HG03558 (cell line): Measurements from ENCODE around the gene SLC18B1.
A peak's percentile ranks its signal among the peaks of the same experiment; 100 is the strongest.
"Not testable (repeated sequence)": the region's sequence is repeated elsewhere in the genome, so short reads cannot be mapped to it uniquely, and the experiment has no call there.

Source experiments
- ATAC-seq: cut with Tn5 transposase; IDR thresholded peaks from one replicate; pipeline ENCODE4 v1.9.1; 2021; ENCODE audit warnings: moderate number of reproducible peaks; ENCODE audit not compliant: unreplicated experiment; ENCODE audit errors: extremely low read depth

Gene SLC18B1

DNA sequence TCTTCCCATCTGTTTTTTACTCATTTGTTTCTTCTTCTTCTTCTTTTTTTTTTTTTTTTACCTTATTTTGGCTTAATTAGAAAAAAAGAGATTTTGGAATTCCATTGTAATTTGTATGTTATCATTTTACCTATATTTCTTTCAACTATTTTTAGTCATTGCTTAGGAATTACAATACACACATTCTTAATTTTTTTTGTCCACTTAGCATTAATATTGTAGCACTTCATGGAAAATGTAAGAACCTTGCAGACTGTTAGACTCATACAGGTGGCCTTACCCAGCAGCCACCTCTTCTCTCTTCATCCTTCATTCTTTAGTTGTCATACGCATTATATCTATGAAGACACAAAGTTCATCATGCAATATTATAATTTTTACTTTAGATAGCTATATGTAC lies 5.8 kb upstream of the SLC18B1 start:
- ATAC-seq = no peak

DNA sequence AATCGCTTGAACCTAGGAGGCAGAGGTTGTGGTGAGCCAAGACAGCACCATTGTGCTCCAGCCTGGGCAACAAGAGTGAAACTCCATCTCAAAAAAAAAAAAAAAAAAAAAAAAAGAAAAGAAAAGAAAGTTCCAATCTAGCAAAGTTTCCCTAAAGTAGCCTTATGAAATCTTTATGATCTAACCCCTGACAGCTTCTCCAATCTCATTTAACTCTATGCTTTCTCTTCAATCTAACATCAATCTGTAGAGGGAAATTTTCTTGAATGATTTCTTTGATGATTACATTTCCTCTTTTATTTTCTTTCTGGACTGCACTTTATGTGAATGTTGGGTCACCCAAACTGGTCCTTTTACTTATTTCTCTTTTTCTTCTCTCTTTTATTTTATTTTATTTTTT lies 2.2 kb upstream of the SLC18B1 start:
- ATAC-seq = no peak

DNA sequence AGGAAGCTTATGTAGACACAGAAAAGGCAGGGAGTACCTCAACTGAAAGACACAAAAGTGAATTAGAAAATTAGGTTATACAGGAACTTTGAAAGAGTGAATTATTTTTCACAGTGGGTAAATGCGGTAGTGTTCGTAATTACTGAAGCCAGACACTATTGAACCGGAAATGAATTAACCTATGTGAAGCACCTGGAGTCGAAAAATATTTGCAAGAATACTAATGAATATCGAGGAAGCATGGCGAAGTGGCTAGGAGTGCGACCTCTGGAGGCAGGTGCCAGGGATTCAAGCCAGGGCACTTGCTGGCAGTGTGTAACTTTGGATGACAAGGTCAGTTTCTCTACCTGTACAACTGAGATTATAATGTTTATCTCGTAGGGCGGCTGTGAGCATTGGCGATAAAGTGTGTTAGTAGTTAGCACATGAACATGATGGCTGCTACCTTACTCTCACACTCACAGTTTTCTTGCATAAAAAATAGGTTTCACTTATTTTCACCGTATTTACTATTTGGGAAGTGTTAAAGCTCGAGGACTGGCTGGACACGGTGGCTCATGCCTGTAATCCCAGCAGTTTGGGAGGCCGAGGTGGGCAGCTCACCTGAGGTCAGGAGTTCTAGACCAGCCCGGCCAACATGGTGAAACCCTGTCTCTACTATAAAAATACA lies 567 bp upstream of the SLC18B1 start:
- ATAC-seq = peak; percentile 89

DNA sequence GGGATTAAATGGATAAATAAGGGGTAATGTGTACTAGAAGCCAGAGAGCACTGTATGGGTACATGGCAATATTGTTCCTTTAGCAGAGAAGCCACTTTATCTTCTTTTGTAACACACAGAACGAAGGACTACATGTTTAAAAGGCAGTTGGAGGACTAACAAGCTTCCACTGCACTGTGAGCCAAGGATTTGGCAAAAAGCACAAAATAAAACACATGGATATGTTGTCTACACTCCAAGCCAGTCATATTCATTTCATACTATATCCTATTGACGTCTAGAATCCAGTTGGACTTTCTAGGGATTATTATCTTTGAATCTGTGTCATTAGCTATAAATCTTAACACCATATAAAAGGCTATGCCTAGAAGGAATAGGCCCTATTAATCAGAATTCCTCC lies 3.0 kb downstream of the SLC18B1 start:
- no peak for ATAC-seq

GRCh38 chr6:132792510-132792909 lies 5.9 kb downstream of the SLC18B1 start:
- ATAC-seq = no peak

GRCh38 chr6:132790450-132790849 lies 8.0 kb downstream of the SLC18B1 start:
- no peak for ATAC-seq

GRCh38 chr6:132789396-132789776 lies 9.1 kb downstream of the SLC18B1 start:
- no peak for ATAC-seq

GRCh38 chr6:132788658-132789395 lies 9.6 kb downstream of the SLC18B1 start:
- no peak for ATAC-seq

GRCh38 chr6:132785936-132786335 lies 12.5 kb downstream of the SLC18B1 start:
- ATAC-seq = no peak

- no peak for ATAC-seq
These were observed 17.6 kb downstream of the SLC18B1 start for GRCh38 chr6:132780770-132781371.

DNA sequence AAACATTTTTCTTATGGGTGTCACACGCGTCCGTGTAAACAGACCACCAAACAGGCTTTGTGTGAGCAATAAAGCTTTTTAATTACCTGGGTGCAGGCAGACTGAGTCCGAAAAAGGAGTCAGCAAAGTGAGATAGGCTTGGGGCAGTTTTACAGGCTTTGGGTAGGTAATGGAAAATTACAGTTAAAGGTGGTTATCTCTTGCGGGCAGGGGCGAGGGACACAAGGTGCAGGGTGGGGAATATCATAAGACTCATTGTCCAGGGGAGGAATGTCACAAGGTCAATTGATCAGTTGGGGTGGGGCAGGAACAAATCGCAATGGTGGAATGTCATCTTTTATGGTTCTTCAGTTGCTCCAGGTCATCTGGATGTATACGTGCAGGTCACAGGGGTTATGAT lies 20.6 kb downstream of the SLC18B1 start:
- ATAC-seq = not testable (repeated sequence)

DNA sequence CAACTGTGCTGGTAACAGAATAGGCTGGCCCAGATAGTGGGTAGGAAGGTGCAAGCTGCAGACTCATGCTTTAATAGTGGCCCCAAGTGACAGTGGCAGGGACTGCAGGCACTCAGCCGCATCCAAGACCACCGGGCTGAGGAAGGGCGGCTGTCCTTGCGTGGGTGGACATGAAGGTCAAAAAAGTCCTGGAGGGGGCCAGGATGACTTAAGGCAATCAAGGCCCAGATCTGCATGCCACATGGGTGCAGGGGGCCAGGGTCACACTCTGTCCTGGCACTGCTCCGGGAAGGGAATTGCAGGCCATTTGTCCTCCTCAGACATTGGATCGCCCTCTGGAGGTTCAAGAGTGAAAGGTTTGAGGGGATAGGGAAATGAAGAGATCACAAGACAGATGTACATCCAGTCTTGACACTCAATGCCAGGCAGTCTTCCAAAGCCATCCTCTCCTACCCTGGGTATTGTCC lies 30.4 kb downstream of the SLC18B1 start:
- no peak for ATAC-seq

DNA sequence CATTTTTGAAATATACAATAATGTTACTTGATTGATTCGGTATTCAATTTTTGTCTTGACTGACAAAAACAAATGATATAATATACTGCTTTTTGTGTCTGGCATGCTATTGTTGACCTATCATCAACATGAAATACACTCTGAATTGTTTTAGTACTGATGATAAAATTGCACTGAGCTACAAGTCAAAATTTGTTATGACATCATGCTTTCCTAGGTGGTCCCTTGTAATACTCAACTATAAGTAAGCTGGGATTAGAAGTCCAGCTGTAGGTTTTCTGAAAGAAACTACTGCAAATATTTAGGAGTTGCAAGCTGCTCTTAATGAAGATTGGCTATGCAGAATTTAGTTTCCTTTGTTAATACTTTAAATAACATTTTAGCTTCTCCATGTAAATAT lies 32.9 kb downstream of the SLC18B1 start:
- no peak for ATAC-seq

GRCh38 chr6:132764370-132764769 lies 34.1 kb downstream of the SLC18B1 start:
- ATAC-seq = no peak

DNA sequence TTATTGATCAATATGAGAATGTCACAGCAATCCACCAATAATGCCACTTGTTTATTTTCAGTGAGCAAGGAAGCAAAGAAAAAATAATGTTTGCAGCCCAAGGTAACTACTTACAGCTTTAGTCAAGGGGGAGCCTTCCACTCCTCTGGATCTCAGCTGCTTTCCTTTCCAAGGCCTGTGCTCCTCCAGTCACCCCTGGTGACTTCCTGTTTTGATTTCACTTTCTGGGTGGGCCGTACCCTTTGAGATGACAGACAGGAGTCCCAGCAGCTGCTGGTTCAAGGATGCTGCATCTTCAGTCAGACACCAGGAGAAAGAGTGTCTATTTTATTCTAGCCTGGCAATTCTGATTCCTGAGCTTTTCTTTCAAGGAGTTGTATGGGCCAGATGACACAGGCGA lies 35.2 kb downstream of the SLC18B1 start:
- peak; percentile 92 for ATAC-seq

DNA sequence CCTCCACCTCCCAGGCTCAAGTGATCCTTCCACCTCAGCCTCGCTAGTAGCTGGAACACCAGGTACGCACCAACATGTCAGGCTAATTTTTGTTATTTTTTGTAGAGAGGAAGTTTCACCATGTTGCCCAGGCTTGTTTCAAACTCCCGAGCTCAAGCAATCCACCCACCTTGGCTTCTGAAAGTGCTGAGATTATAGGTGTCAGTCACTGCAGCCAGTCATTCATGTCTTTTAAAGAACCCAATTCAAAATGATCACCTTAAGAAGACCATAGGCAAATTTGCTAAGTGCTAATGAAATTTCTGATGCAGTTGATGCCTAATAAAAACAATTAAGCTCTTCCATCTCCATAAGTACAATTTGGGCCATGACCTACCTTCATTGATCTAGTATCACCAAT lies 38.2 kb downstream of the SLC18B1 start:
- no peak for ATAC-seq

- no peak for ATAC-seq
These were observed 39.7 kb downstream of the SLC18B1 start for GRCh38 chr6:132758689-132759088.

DNA sequence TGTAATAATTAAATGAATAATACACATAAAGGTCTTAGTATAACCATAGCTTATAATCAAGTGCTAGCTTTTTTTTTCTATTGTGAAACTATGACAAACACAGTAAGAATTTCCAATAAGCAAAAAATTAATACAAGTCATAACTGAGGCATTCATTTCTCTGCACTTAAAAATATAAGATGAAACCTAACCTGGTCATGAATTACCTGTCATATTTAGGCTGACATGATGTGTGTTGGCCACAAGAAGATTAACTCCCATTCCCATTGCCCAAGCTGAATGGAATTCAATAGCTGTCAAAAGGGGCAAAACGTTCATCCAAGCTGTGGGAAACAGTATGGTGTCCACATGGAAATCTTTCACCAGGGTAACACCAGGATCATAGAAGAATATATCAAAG lies 46.2 kb downstream of the SLC18B1 start:
- no peak for ATAC-seq

DNA sequence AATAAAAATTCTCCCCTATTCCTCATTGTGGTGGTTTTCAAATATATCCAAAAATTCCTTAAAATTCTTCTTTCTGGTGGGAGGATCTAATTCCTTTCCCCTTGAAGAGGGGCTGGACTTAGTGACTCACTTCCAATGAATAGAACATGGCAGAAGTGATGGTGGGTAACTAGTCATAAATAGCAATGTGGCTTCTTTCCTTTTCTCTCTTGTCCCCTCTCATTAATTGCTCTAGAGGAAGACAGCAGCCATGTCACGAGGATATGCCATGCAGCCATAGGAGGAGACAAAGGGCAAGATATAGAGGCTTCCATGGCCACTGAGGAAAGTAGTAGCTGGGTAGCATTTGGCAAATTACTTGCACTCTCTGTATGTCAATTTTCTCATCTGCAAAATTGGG lies 46.6 kb downstream of the SLC18B1 start:
- ATAC-seq = no peak

GRCh38 chr6:132751306-132751705 lies 47.1 kb downstream of the SLC18B1 start:
- peak; percentile 32 for ATAC-seq

DNA sequence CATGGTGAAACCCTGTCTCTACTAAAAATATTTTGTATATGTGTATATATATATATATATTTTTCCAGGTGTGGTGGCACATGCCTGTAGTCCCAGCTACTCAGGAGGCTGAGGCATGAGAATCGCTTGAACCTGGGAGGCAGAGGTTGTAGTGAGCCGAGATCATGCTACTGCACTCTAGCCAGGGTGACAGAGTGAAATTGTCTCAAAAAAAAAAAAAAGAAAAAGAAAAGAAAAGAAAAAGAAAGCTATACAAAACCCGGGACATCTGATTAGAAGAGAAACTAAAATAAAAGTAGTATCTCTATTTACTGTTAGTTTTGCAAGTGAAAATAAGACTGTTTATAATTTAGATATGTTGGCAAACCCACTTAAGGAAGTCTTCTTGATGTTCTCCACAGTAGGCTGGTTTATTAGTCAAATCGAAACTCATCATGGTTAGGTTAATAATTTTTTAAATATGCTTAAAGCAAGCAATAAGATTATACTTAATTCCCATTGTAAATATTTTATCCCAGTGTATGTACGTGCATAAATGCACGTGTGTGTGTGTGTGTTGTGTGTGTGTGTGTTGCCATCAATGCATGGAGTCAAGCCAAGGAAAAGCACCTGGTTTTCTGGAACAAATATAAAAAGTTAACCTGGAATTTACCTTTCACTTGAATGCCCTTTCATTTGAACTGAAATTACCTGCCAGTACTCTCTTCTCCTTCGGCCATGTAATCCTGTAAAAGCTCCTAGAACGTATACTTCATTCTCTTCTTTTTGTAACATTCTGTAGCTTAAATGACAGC lies 47.8 kb downstream of the SLC18B1 start:
- ATAC-seq = peak; percentile 60
